ENCODE measurements around the gene CHEK1. TPM values are rescaled to one million over a fixed set of nuclear protein-coding genes. Genes with fewer than 3 reads are reported as not detected.

Gene CHEK1
- total and polyA plus RNA-seq, 2 of the 8 experiments (the other 6 are each of a cell fraction or from before 2014, with no cell fraction given): 37.7 to 133 TPM

DNA sequence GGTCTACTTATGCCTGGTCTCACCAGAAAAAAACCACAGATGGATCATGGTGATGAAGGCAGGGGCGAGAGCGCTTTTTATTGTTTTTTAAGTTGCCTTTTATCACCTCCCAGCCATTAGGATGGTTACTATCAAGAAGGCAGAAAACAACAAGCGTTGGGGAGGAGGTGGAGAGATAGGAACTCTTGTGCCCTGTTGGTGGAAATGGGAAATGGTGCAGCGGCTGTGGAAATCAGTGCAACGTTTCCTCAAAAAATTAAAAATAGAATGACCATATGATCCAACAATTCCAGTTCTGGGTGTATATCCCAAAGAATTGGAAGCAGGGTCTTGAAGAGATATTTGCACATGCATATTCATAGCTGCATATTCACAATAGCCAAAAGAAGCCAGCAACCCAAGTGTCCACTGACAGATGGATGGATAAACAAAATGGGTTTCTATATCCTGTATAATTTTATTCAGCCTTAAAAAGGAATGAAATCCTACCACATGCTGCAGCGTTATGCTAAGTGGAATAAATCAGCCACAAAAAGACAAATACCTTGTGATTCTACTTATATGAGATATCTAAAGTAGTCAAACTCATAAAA, 76.2 kb downstream of the CHEK1 start (continued):
- no peak for TF ChIP-seq GTF2F1 (IDR thresholded peaks at IDR 0.05; ENCODE audit: borderline replicate concordance, low read depth, low read length)
- no peak for TF ChIP-seq RXRA (IDR thresholded peaks at IDR 0.05; ENCODE audit: insufficient read depth, low read depth, low read length)
- no peak for TF ChIP-seq TBP (IDR thresholded peaks at IDR 0.05; ENCODE audit: low read depth, low read length)
- TF ChIP-seq POLR2A (IDR thresholded peaks at IDR 0.05; ENCODE audit: control extremely low read depth in 1 of 2, low read depth in 2 of 2, low read length in 2 of 2): no peak
